ENCODE data around the gene SEMA5B.

Gene SEMA5B

GRCh38 chr3:122992676-122993075 lies 34.9 kb downstream of the SEMA5B start:
- no peak for DNase-seq (ENCODE audit: low spot score)

- DNase-seq (ENCODE audit: low spot score), result no peak
These were observed 35.4 kb downstream of the SEMA5B start for GRCh38 chr3:122992133-122992532.

GRCh38 chr3:122991236-122991985 lies 36.2 kb downstream of the SEMA5B start:
- DNase-seq (ENCODE audit: low spot score), result no peak

GRCh38 chr3:122989856-122990575 lies 37.5 kb downstream of the SEMA5B start:
- no peak for DNase-seq (ENCODE audit: low spot score)

GRCh38 chr3:122988508-122988907 lies 39.1 kb downstream of the SEMA5B start:
- DNase-seq (ENCODE audit: low spot score), result no peak

- DNase-seq (ENCODE audit: low spot score), result no peak
These were observed 39.7 kb downstream of the SEMA5B start for GRCh38 chr3:122987736-122988319.

GRCh38 chr3:122987231-122987630 lies 40.3 kb downstream of the SEMA5B start:
- no peak for DNase-seq (ENCODE audit: low spot score)

GRCh38 chr3:122986693-122987179 lies 40.8 kb downstream of the SEMA5B start:
- DNase-seq (ENCODE audit: low spot score), result no peak

- DNase-seq (ENCODE audit: low spot score), result no peak
These were observed 42.0 kb downstream of the SEMA5B start for GRCh38 chr3:122985539-122985938.

- no peak for DNase-seq (ENCODE audit: low spot score)
These were observed 42.9 kb downstream of the SEMA5B start for GRCh38 chr3:122984650-122985049.

- no peak for DNase-seq (ENCODE audit: low spot score)
These were observed 43.6 kb downstream of the SEMA5B start for GRCh38 chr3:122984007-122984406.

- DNase-seq (ENCODE audit: low spot score), result no peak
These were observed 45.1 kb downstream of the SEMA5B start for GRCh38 chr3:122982216-122983185.

GRCh38 chr3:122979211-122979610 lies 48.4 kb downstream of the SEMA5B start:
- DNase-seq (ENCODE audit: low spot score), result no peak

- no peak for DNase-seq (ENCODE audit: low spot score)
These were observed 49.0 kb downstream of the SEMA5B start for GRCh38 chr3:122978569-122978968.

GRCh38 chr3:122977746-122978466 lies 49.7 kb downstream of the SEMA5B start:
- DNase-seq (ENCODE audit: low spot score), result peak; percentile 71

- DNase-seq (ENCODE audit: low spot score), result no peak
These were observed 51.7 kb downstream of the SEMA5B start for GRCh38 chr3:122975924-122976293.

- DNase-seq (ENCODE audit: low spot score), result no peak
These were observed 52.2 kb downstream of the SEMA5B start for GRCh38 chr3:122975163-122975923.

GRCh38 chr3:122974764-122975162 lies 52.8 kb downstream of the SEMA5B start:
- peak; percentile 64 for DNase-seq (ENCODE audit: low spot score)

- no peak for DNase-seq (ENCODE audit: low spot score)
These were observed 53.5 kb downstream of the SEMA5B start for GRCh38 chr3:122973893-122974615.

GRCh38 chr3:122972141-122972540 lies 55.4 kb downstream of the SEMA5B start:
- DNase-seq (ENCODE audit: low spot score), result no peak

Measured in hepatic stellate cell (primary cell).